Measurements from ENCODE around the gene ZNF217.
"Not testable (repeated sequence)": the region's sequence is repeated elsewhere in the genome, so short reads cannot be mapped to it uniquely, and the experiment has no call there.

ZNF217 gene

GRCh38 chr20:53593466-53594007 lies at the start of gene ZNF217:
Gene ZNF217, minus strand, starts transcription at chr20:53593839. Its CDS starts 11,013 bp downstream, at chr20:53582826.
- not testable (repeated sequence) for DNase-seq (ENCODE audit: low read depth)

GRCh38 chr20:53643031-53643832 lies 49.6 kb upstream of the ZNF217 start:
- peak; percentile 74 for DNase-seq (ENCODE audit: low read depth)

DNA sequence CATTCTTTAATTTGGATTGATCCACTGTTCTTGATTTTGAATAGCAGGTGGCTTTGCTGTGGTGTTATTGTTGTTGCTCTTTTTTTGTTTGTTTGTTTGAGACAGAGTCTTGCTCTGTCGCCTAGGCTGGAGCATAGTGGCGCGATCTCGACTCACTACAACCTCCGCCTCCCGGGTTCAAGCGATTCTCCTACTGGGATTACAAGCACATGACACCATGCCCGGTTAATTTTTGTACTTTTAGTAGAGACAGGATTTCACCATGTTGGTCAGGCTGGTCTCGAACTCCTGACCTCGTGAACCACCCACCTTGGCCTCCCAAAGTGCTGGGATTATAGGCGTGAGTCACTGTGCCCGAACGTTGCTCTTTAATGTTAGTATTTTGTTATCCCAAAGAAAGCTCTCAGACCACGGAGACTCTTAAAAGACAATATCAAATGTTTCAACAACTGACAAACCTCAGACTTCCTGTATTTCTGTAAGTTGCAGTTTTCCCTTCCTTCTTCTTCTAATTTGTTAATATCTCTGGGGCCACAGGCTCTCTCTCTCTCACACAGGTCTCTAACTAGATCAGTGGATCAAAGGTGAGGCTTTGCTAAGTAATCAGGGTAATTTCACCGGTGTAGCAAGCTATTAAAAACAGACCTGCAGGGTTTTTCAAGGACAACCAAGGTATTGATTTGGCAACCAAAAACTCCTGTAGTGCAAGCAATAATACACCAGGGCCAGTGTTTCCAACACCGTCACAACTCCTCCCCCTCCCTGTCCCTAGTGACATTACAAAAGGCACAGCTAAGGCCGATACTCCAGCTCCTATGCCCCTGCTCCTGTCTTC lies 48.8 kb upstream of the ZNF217 start:
- peak; percentile 46 for DNase-seq (ENCODE audit: low read depth)

GRCh38 chr20:53639647-53640440 lies 46.2 kb upstream of the ZNF217 start:
- DNase-seq (ENCODE audit: low read depth): no peak

DNA sequence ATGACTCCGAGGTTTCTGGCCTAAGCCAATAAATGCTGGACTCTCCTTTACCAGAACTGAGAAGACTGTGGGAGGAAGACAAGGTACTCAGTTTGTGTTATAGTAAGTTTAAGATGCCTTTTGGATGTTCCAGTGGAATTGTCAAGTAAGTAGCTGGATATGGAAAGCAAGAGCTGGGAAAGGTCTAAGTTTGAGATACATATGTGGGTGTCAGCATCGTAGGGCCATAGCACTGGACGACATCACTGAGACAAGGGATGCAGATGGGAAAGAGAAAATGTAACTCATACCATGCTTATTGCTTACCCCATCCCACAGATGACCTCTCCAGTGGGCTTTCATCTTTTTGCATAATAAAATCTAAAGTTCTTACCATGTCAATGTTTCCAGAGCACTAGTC lies 45.5 kb upstream of the ZNF217 start:
- DNase-seq (ENCODE audit: low read depth): no peak

DNA sequence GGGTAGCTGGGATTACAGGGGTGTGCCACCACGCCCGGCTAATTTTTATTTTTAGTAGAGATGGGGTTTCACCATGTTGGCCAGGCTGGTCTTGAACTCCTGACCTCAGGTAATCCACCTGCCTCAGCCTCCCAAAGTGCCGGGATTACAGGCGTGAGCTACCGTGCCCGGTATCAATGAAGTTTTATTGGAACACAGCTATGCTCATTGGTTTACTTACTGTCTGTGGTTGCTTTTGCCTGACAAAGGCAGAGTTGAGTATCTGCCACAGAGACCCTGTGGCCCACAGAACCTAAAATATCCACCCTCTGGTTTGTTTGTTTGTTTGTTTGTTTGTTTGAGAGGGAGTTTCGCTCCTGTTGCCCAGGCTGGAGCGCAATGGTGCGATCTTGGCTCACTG lies 43.7 kb upstream of the ZNF217 start:
- not testable (repeated sequence) for DNase-seq (ENCODE audit: low read depth)

- DNase-seq (ENCODE audit: low read depth): no peak
Observed at GRCh38 chr20:53636540-53637097, 43.0 kb upstream of the ZNF217 start.

- no peak for DNase-seq (ENCODE audit: low read depth)
Observed at GRCh38 chr20:53635221-53635620, 41.6 kb upstream of the ZNF217 start.

GRCh38 chr20:53631909-53632662 lies 38.4 kb upstream of the ZNF217 start:
- DNase-seq (ENCODE audit: low read depth): no peak

- no peak for DNase-seq (ENCODE audit: low read depth)
Observed at GRCh38 chr20:53629436-53629835, 35.8 kb upstream of the ZNF217 start.

DNA sequence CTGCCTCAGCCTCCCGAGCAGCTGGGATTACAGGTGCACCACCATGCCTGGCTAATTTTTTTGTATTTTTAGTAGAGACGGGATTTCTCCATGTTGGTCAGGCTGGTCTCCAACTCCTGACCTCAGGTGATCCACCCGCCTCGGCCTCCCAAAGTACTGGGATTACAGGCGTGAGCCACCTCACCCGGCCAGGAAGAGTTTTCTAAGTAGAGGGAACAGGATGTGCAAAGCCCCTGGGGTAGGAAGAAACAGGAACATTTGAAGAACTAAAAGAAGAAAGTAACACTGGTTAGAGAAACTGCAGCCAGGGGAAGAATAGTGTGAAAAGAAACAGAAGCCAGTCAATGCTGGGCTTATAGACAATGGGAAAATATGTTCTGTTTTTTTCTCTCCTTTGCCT lies 35.1 kb upstream of the ZNF217 start:
- not testable (repeated sequence) for DNase-seq (ENCODE audit: low read depth)

GRCh38 chr20:53628076-53628475 lies 34.4 kb upstream of the ZNF217 start:
- DNase-seq (ENCODE audit: low read depth): no peak

- DNase-seq (ENCODE audit: low read depth): not testable (repeated sequence)
Observed at GRCh38 chr20:53627001-53627400, 33.4 kb upstream of the ZNF217 start.

GRCh38 chr20:53626584-53626983 lies 32.9 kb upstream of the ZNF217 start:
- no peak for DNase-seq (ENCODE audit: low read depth)

GRCh38 chr20:53625311-53626129 lies 31.9 kb upstream of the ZNF217 start:
- no peak for DNase-seq (ENCODE audit: low read depth)

DNA sequence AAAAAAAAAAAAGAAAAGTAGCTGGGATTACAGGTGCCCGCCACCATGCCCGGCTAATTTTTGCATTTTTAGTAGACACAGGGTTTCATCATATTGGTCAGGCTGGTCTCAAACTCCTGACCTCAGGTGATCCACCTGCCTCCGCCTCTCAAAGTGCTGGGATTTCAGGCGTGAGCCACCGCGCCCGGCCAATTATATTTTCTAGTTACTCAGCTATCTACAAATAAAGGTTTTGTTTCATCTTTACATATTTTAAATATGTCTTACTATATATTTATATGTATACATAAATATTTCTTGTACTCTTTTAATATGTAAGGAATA lies 31.2 kb upstream of the ZNF217 start:
- not testable (repeated sequence) for DNase-seq (ENCODE audit: low read depth)

GRCh38 chr20:53623454-53624211 lies 30.0 kb upstream of the ZNF217 start:
- DNase-seq (ENCODE audit: low read depth): peak; percentile 69

DNA sequence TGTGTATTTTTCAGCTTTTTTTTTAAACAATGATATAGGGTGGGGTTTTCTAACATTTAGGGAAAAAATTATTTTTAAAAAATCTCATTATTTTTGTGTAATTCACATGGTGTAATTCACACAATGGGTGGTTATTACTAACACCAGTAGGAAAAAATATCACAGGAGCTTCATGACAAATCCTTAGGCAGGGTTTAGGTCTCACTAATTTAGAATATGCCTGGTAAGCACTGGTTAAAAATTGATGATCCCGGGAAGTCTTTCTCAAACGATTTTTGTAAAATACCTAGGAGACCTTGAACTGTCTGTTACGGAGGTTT lies 29.5 kb upstream of the ZNF217 start:
- DNase-seq (ENCODE audit: low read depth): no peak
